GM18498 (cell line): ENCODE results near the gene EFCAB11.

ENCODE experiments used
- ATAC-seq: cut with Tn5 transposase; IDR thresholded peaks from one replicate; pipeline ENCODE4 v1.9.1; 2021; ENCODE audit warnings: mild to moderate bottlenecking, moderate library complexity; ENCODE audit not compliant: unreplicated experiment

The EFCAB11 gene

GRCh38 chr14:89828471-89829165 lies 125.9 kb downstream of the EFCAB11 start:
- ATAC-seq = no peak

- ATAC-seq = no peak
Measured at GRCh38 chr14:89827265-89827664, 127.3 kb downstream of the EFCAB11 start.

- no peak for ATAC-seq
Measured at GRCh38 chr14:89826596-89826995, 127.9 kb downstream of the EFCAB11 start.

GRCh38 chr14:89823743-89824142 lies 130.8 kb downstream of the EFCAB11 start:
- ATAC-seq = no peak

GRCh38 chr14:89814126-89814525 lies 140.4 kb downstream of the EFCAB11 start:
- ATAC-seq = no peak

- ATAC-seq = no peak
Measured at GRCh38 chr14:89813617-89814031, 140.9 kb downstream of the EFCAB11 start.

GRCh38 chr14:89811954-89812575 lies 142.5 kb downstream of the EFCAB11 start:
- no peak for ATAC-seq

- no peak for ATAC-seq
Measured at GRCh38 chr14:89810101-89810500, 144.4 kb downstream of the EFCAB11 start.

GRCh38 chr14:89807892-89808291 lies 146.6 kb downstream of the EFCAB11 start:
- no peak for ATAC-seq

- no peak for ATAC-seq
Measured at GRCh38 chr14:89807151-89807550, 147.4 kb downstream of the EFCAB11 start.

- no peak for ATAC-seq
Measured at GRCh38 chr14:89806451-89806850, 148.1 kb downstream of the EFCAB11 start.

- ATAC-seq = no peak
Measured at GRCh38 chr14:89805501-89805900, 149.0 kb downstream of the EFCAB11 start.

GRCh38 chr14:89803542-89803941 lies 151.0 kb downstream of the EFCAB11 start:
- no peak for ATAC-seq

GRCh38 chr14:89801136-89801535 lies 153.4 kb downstream of the EFCAB11 start:
- no peak for ATAC-seq

- ATAC-seq = no peak
Measured at GRCh38 chr14:89798212-89798773, 156.2 kb downstream of the EFCAB11 start.

- ATAC-seq = no peak
Measured at GRCh38 chr14:89797148-89797547, 157.4 kb downstream of the EFCAB11 start.

GRCh38 chr14:89794096-89794495 lies 160.4 kb downstream of the EFCAB11 start:
- no peak for ATAC-seq

GRCh38 chr14:89793367-89793716 lies 161.2 kb downstream of the EFCAB11 start:
- ATAC-seq = no peak

- no peak for ATAC-seq
Measured at GRCh38 chr14:89792489-89793366, 161.8 kb downstream of the EFCAB11 start.

- no peak for ATAC-seq
Measured at GRCh38 chr14:89787525-89787924, 167.0 kb downstream of the EFCAB11 start.

- no peak for ATAC-seq
Measured at GRCh38 chr14:89781046-89781445, 173.5 kb downstream of the EFCAB11 start.
